HG02588 (cell line): ENCODE results near the gene ACE2.

ENCODE experiments used
- ATAC-seq: cut with Tn5 transposase; IDR thresholded peaks from one replicate; pipeline ENCODE4 v1.9.1; 2021; ENCODE audit warnings: mild to moderate bottlenecking, moderate library complexity; ENCODE audit not compliant: unreplicated experiment

ACE2 gene

DNA sequence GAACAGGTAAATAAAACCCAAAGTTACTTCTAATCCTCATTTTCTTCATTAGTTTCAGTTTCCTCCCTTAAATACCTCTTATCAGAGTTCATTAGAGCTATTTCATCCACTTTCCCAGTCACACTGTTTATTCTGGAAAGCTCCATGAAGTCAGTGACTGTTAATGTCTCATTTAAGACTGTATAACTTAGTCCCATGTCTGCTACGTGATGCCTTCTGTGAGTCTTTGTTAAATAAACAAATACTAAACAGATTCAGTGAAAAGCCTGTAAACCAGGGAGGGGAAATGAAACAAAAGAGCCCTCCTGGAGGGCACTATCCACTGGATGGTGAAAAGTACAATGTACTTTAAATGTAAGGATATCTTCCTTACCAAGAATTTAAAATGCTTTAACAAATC lies 24.7 kb downstream of the ACE2 start:
- ATAC-seq: no peak

DNA sequence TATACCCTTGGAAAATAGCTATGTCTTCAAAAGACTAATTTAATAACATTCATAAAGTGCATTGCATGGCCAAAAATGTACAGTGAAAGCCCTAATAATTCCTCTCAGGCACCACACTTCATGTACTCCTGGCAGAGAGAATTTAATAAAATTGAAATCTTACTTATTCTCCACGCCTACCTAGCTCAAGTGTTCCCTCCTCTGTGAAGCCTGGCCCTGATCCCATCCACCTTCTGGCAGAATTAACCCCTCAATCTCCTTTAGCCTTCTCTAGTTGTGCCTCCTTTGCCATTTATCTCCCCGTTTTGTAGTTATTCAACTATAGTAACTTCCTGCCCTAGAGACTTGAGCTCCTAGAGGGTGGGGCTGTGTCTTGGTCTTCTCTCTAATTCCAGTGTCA lies 26.7 kb downstream of the ACE2 start:
- ATAC-seq: no peak

DNA sequence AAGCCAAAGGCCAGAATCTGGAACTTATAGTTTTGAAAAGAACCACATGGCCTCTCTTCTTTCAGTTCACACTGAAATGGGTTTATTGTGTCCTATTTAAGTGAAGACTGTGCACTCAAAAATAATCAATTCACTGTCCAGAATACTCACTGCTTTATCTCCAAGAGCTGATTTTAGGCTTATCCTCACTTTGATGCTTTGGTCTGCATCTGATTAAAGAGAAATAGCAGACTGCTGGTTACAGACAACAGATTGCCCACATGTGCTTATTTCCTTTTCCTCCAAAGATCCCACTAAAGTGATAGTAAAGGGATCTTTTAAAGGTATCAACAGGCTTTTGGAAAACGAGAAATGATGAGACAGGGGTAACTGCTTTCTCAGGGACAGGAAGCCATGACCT lies 30.6 kb downstream of the ACE2 start:
- no peak for ATAC-seq

DNA sequence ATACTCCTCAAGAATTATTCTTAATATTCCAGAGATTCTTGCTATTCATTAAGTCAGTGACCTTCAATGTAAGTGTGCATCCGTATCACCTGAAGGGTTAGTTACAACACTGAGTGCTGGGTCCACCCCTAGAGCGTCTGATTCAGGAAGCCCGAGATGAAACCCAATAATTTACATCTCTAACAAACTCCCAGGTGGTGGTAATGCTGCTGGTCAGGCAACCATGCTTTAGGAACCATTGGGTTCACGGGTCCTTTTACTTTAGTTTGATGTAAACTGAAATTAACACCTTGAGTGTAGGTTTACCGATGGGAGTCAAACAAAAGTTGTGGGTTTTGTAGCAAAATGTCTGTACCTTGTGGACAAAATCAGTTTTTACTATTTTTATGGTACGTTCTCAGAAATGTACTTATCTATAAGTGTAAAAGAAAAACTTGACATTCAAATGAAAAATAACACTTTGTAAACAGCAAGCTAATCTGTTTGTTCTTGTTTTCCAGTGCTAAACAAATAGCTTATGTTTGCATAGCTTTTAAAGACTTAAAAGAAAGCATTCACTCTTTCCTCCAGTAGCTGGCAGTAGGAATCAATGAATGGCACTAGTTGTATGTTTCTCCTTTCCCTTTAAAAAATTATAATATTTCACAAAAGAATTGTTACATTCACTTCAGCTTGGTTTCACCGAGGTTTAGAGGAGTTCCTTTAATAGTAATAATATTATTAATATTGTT lies 32.7 kb downstream of the ACE2 start:
- ATAC-seq: no peak

DNA sequence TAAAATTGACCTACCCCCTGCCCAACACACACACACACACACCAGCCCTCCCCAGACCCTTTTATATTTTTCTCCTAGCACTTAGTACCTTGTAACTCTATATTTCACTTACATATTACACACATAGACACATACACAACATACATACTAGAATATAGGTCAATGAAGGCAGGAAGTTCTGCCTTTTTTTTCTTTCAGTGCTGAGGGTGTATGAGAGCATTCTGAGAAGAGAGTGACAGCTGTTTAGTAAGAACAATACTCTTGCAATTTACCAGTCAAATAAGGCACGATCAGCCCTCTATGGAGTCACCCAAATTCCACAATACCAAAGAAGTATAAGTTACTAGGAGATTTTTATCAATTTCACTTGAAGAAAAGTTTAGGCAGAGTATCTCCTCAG lies 33.5 kb downstream of the ACE2 start:
- no peak for ATAC-seq

DNA sequence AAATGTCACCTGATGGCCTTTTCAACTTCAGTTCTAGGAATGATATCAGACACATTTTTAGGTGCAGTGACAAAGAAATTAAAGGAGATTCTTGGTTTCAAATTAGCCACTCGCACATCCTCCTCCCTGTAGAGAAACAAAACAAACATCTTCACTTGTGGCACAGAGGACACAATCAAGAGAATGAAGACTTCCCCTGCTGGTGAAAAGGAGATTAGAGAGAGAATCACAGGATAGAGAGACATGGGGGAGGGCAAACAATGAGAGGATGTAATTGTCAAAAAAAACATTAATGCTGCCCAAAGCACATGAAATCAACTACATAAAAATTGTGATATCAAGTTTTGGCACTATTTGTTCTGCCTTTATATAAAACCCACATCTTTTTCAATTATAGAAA lies 34.5 kb downstream of the ACE2 start:
- ATAC-seq: no peak

DNA sequence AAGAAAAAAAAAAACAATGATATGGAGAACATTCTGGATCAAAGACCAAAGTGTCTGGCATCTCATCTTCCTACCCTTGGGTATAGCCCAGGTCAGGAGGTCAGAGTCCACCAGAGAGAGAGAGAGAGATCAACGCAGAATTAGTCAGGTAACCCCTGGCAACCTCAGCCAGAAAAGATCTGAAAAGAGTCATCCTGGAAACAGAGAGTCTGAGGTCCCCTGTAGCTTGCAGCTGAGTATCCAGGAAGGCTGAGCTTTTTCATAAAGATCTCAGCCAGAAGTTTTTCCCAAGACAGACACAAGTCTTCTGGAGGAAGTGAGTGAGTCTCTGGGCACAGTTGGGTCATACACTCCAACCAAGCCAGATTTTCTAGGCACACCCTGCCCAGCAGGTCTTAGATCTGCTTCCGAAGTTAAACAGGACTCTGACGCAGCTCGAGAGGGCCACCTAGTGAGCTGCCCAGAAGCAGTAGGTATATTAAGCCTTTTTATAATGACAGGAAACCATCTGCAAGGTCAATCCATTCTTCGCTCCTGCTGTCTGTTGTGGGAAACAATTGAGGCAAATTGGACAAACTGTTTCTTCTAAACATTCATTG lies 35.7 kb downstream of the ACE2 start:
- ATAC-seq: no peak

DNA sequence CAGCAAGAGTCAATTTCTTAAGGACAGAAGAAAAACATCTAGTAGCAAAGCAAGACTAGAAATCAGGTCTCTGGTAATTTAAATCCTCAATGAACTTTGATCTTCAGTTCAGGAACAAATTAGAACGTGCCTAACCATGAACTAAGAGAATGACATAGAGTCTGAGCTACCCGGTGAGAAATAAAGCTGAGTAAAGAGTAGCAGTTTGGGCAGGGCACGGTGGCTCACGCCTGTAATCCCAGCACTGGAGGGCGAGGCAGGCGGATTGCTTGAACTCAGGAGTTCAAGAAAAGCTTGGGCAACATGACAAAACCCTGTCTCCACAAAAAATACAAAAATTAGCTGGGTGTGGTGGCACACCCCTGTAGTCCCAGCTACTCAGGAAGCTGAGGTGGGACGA lies 37.7 kb downstream of the ACE2 start:
- ATAC-seq: no peak

DNA sequence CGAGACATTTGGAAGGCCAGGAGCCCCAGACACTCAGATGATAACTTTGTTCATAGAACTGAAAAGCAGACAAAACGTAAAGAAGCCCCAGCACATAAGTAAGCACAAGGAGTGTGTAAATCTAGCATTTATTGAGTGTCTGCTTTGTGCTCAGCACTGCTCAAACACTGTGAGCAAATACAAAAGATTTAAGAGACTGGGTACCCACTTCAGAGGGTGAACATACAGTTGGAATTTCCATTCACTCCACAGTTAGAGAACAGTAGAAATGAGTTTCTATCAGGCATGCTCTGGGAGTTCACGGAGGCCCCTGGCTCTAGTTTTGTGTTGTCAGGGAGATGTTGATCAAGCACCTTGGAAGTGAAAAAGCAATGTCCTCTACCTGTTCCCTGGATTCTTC lies 39.8 kb downstream of the ACE2 start:
- no peak for ATAC-seq

DNA sequence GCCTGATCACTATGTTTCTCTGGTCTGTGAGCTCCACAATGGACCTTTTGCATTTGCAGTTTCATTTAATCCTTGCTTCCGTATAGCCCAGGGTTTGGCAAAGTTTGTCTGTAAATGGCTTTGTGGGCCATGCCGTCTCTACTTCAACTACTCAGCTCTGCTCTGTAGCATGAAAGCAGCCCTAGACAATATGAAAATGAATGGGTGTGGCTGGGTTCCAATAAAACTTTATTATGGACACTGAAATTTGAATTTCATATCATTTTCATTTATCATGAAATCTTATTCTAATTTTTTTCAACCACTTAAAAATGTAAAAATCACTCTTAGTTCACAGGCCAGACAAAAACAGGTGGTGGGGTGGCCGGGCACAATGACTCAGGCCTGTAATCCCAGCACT lies 41.5 kb downstream of the ACE2 start:
- no peak for ATAC-seq

DNA sequence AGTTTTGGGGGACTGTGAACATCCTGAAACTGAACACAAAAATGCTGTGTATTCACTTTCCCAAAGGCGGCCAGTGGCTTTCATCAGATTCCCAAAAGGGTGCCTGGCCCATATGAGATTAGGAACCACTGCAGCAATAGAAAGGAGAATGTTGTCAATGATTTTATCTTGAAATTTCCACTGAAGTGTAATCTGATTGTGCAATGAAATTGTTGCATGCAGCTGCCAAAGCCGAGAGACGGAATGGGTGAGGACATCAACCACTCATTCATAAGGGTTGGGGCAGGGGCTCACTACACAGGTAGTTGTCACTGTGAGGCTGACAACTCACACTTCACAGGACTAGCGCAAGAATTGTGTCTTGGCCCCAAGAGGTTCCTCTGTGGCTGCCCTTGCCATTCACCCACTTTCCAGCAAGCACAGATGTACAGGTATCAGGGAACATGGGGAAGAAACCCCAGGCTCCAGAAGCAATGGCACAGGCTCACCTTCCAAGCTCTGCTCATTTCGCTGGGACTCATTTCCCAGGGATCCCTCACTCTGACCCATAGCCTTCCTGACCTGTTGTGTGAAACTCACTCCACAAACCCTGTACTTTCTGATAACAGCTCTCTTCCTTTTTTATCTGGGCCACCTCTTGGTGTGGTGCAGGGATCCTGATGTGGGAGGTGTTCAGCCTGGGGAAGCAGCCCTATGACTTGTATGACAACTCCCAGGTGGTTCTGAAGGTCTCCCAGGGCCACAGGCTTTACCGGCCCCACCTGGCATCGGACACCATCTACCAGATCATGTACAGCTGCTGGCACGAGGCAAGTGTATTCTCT lies 51.4 kb downstream of the ACE2 start:
- no peak for ATAC-seq

DNA sequence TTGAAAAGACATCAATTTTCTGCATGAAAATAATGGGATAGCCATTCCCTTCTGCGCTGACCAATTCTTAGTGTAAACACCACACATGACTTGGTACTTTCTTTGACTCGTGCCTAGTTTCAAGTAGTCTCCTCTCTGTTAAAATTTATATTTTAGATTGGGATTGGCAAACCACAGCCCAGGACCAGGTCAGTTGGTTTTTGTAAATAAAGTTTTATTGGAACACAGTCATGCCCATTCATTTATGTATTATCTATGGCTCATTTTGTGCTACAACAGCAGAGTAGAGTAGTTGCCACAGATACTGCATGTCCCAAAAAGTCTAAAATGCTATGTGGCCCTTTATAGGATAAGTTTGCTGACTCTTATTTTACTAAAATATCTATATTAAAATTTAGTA lies 53.4 kb downstream of the ACE2 start:
- no peak for ATAC-seq

DNA sequence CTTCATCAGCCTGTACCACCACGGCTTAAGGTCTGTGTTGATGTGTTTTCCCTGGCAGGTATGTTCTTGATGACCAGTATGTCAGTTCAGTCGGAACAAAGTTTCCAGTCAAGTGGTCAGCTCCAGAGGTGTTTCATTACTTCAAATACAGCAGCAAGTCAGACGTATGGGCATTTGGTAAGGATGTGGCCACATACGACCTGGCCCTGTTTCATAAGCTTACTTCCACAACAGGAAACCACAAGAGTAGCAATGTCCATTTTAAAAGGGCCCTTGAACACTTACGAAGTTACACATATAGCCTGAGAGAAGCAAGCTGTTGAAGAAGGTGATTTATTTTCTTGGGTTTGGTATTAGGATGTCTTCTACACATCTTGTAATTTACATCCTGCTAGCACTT lies 54.0 kb downstream of the ACE2 start:
- ATAC-seq: no peak

DNA sequence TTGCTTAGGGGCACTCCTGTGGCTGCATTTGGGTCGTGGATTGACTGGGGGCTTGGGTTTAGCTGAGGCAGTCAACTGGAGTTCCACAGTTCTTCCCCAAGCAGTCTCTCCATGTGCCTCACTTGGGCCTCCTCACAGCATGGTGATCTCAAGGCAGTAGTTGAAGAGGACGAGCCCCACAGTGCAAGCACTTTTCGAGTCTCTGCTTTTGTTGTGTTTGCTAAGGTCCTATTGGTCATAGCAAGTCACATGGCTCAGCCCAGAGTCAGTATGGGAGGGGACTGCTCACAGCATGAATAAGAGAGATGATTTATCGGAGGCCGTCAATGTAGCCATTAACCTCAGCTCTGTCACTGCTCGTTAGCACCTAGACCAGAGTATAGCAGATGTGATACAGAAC lies 70.4 kb downstream of the ACE2 start:
- ATAC-seq: no peak

DNA sequence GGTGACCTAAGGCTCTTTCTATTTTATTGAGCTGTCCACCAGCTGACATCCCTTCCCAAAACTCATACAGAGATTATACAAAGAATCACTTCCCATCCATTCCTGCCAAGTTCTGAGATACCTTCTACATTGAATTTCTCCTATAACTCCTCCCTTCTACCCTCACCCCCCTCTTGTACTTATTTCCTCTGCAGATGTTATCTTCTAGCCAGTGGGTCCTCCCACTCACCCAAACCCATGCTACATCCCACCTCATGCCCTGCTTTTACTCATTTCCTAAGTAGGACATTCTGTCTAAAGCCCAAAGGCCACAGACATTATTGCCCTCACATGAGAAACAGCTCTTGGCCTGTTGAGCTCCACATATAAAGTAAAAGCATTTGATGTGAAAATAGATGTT lies 71.6 kb downstream of the ACE2 start:
- no peak for ATAC-seq

DNA sequence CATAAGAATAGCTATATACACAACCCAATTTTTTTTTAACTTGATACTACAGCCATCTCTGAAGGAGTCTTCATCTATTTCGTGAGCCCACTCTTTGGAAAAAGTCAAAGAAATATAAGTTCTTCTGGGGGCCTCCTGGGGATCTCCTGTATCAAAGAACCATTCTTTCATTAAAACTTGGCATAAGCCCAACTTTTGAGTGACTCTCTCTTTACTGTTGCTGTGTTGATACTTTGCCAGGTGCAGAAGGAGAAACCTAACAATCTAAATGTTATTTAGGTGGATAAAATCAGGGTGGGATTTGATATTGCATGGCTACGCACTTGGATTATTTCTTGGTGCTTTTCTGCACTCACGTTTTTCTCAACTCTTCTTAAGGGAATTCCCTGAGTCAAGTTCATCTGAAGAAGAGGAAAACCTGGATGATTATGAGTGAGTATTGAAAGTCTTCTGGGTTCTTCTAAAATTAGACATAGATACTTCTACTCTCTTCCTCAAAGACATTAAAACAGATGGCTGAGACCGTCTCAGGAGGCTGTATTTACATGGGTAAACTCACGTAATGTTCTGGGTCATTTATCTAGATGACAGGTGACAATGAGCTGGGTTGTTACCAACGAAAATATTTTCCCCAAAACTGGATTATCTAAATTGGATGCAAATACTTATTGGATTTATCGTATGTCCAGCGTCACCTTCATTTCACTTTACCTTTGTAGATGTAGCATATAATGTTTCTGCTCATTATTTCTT lies 74.9 kb downstream of the ACE2 start:
- ATAC-seq: no peak

DNA sequence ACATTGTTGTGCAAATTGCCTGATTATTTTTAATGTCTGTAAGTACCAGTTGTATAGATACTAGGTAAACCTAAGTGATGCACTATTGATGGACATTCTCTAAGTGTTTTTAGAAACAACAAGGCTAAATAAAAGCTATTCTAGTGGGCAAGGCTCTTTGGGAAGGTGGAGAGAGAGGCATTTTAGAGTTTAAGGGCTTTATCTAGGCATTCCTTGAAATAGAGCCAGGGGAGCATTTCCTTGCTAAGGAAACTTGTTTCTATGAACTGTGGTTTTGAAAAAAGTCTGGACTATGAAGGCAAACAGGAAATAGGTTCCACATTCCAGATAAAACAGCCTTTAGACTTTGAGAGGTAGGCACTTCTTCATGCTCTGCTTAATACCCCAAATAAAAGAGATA lies 76.3 kb downstream of the ACE2 start:
- no peak for ATAC-seq

DNA sequence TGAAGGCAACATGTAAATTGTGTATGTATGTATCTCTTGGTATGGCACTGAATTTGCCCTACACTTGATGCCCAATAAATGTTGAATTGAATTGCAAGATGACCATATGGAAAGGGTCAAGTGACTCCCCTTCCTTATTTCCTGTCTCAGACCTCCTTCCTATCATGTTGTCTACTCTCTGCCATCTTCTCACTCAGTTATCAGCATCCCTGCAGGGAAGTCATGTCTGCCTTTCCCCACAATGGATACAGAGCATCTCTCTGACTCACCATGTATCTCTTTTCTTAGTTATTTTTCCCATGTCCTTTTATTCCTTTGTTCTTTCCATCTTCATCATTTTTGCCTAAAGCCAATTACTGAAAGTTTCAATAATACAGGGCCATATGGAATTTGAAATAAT lies 77.7 kb downstream of the ACE2 start:
- ATAC-seq: no peak

DNA sequence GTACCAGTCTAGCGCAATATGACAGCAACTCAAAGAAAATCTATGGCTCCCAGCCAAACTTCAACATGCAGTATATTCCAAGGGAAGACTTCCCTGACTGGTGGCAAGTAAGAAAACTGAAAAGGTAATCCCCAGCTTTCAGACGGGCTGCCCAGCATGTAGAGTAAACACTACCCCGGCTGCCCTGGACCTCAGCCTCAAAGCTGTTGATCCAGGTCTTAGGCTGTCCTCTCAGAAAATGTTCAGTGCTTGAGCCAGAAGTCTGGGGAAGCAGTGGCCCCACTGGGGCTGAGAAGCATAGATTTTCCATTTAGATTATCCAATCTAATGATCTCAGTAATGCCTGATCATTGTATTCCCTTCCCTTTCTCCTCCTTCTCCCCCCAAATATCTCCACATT lies 78.3 kb downstream of the ACE2 start:
- no peak for ATAC-seq

DNA sequence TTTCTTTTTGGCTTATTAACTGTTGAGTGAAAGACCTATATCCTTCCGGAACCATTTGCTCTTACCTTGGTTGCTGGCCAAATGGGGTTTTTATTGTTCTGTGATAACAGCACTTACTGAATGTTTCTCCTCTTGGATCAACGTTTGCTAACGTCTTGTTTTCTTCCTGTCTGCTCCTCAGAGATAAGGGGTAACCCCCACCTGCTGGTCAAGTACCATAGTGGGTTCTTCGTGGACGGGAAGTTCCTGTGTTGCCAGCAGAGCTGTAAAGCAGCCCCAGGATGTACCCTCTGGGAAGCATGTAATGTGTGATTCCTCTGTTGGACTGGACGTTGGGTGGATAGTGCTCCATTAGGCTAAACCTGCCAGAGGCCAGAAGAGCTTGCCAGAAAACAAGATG lies 84.8 kb downstream of the ACE2 start:
- no peak for ATAC-seq

DNA sequence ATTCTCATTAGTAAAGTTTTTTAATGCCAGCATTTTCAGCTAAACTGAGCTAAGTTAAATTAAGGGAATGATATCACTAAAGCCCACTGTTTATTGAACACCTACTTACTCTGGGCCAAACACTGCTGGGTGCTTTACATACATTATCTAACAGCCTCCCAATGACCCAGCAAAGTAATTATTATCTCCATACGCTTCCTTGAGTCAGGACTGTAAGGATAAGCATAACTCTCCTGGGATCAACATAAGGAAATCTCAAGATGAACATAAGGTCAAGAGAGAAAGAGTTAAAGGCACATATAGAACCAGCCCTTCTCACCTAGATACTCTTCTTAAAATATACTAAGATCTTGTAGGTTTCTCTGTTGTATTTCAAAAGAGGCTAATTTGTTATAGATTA lies 86.5 kb downstream of the ACE2 start:
- no peak for ATAC-seq
